Stimulated activated CD4-positive, alpha-beta T cell treated with anti-CD3 and anti-CD28 coated beads, TNF-alpha, amount 100 ng/mL, for 1 hour (primary cell): ENCODE data around the gene MTARC2.

Experiments used
- DNase-seq, 3 donors: peaks; one replicate each; pipeline ENCODE4 v3.0.0-alpha.2; 2020; ENCODE audit warnings: low read depth in 3 of 3, low spot score in 1 of 3

The MTARC2 gene

DNA sequence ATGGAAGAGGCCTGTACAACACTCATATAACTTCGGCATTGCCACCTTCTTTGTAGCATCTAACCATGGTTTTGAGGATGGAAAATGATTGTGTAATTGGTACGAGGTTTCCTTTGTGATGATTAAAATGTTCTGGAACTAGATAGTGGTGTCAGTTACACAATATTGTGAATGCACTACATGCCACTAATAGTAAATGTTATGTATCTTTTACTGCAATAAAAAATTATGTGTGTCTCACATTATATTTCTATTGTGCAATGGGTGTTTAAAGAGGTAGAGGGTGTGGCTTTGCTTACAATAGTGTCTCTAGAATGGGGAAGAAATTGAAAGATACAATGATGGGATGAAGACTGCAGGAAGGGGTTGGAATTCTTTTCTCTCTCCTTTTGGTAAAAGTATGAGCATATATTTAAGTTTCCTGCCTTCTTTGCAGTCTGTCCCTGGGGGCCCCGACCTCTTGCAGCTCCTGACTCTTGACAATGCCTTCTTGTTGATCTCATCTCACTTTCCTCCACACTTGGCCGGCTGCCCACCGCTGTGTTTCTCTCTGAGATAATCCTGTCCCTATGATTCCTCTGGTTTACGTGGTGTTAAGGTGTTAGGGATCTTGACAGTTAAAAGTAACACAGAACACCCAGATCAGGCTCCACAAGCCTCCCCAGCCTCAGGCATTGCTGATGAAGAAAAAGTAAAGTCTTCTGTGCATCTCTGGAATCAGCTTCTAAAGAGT, 77.9 kb downstream of the MTARC2 start:
- no peak for DNase-seq

DNA sequence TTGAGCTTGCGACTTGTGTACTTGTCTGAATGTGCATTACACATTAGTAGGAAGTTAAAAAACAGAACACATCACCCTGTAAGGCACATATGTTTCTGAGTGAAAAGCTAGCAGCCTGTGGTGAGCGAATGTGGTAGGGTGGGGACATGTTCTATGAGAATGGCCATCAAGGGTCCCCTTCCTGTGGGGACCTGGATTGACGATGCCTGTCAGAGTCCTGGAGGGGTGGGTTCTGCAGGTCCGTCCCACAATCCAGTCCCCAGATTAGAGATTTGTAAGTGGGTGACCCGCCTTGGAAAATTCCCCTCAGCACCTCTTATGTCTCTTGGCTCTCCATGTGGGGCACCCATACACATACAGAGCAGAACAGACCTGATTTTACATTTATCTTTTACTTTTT, 78.6 kb downstream of the MTARC2 start:
- DNase-seq, result no peak

DNA sequence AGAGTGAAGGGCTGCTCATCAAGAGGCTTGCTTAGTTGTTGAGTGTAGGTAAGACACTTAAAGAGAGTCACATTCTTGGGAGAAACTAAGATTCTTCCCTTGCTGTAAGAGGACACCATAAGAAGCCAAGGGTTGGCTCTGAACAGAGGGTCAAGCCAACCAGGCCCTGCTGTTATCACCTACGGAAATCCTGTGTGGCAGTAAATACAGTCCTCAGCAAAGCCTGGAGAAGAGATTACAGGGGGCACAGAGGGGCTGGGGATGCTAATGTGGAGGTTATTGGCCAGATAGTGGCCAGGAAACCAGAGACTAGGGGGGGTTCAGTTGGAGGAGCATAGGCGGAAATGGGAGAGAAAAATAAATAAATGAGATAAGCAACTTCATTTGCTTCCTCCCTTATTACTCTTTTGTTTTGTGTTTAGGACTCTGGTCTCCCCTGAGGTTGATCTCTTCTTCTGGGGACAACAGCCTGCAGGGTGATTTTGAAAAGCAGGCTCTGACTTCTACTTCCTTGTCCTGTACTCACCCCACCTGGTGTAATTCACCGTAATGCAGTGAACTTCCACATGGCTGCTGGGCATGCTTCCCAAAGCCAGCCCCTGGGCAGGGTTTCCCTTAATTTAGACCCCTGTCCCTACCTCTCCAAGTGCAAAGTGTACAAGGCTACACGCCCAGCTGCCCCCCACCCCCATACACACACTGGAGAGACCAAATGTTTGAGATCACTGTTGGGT, 79.5 kb downstream of the MTARC2 start:
- no peak for DNase-seq

DNA sequence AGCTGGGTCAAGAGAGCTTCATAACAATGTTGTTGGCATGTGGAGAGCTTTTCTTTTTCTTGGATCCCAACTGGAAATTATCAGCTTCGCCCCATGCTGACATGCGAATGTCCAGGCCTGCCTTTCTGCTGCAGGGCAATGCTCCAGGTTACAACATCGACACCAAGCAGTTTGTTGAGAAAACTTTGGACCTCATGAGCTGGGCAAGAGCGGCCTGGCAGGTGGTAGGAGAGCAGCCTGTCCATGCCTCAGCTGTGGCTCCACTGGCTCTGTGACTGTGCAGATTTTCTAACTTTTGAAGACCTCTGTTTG, 80.0 kb downstream of the MTARC2 start:
- DNase-seq, result no peak

DNA sequence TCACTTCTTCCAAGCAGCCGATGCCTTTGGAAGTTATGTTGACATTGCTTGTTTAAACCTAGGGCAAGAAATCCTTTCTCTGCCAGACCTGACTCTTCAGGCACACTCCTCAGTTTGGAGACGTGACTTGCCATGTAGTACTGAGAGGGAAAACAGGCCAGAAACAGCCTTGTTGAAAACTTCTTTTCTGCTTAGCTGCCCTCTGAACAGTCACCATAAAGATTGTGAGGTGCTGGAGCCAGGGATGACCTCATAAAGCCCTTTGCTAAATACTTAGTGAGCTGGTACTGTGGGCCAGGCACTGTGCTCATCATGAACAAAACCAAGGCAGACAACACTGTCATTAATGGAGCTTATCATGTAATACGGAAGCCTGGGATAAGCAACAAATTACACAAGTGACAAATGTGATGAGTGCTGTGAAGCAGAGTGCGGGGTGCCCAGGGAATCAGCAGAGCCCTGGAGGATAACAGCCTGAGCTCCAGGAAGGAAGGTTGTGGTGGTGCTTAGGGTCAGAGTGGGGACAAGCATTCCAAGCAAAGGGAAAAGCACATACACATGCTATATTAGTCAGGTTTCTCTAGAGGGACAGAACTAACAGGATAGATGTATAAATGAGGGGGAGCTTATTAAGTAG, 80.9 kb downstream of the MTARC2 start:
- no peak for DNase-seq

DNA sequence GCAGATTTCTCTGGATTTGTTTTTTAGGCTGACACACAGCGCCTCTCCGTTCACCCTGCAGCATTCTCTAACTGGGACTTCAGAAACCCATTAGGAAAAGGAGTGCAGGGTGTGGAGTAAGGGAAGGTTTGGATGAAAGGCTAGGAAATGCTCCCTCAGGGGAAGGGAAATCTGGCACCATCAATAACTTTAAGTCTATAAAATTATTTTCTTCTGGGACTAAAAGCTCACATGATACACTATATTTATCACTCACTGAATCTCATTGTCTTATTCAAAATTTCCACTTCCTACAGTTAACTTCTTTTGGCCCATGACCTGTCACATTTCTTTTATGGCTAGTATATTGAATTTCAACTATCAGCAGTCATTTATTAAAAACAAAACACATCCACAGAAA, 85.3 kb downstream of the MTARC2 start:
- no peak for DNase-seq
